Esophagus squamous epithelium (tissue), 5 donors: Measurements from ENCODE around the gene TBC1D20. TPM values are rescaled to one million over a fixed set of nuclear protein-coding genes. Genes with fewer than 3 reads are reported as not detected.
"Not testable (repeated sequence)": the region's sequence is repeated elsewhere in the genome, so short reads cannot be mapped to it uniquely, and the experiment has no call there.

Experiments used
- DNase-seq: peaks from one replicate; lab custom pipeline; 2025; lab: John Stamatoyannopoulos, UW
- H3K27ac ChIP-seq, 4 donors: fragments of 200-600 bp; sonication (generic); one replicate each; pipeline ENCODE4 v1.5.1; 2016 to 2019; ENCODE audit warnings: mild to moderate bottlenecking in 1 of 4
- H3K27me3 ChIP-seq, 4 donors: fragments of 200-600 bp; sonication (generic); 1 replicate in 3 of 4; 2 replicates in 1 of 4; pipeline versions ENCODE4 v1.5.1 to v1.6.0; 2017 to 2021; ENCODE audit warnings: antibody characterized with exemption in 1 of 4
- H3K36me3 ChIP-seq, 3 donors: fragments of 200-600 bp; sonication (generic); one replicate each; pipeline ENCODE4 v1.5.1; 2016 to 2019
- H3K4me1 ChIP-seq, 3 donors: fragments of 200-600 bp; sonication (generic); one replicate each; pipeline ENCODE4 v1.5.1; 2017 to 2019
- H3K4me3 ChIP-seq, 4 donors: fragments of 200-600 bp; sonication (generic); 1 replicate in 3 of 4; 2 replicates in 1 of 4; pipeline ENCODE4 v1.5.1; 2016 to 2019; ENCODE audit warnings: mild to moderate bottlenecking in 2 of 4, moderate library complexity in 1 of 4
- H3K9me3 ChIP-seq, 3 donors: fragments of 200-600 bp; sonication (generic); one replicate each; pipeline ENCODE4 v1.5.1; 2016 to 2019
- CTCF ChIP-seq, 6 experiments: fragments of 450-650 bp in 4 of 6; fragments of 200-600 bp in 2 of 6; sonication (generic) in 2 of 6; IDR thresholded peaks; one replicate each; pipeline ENCODE4 v1.5.1; 2016 to 2019; ENCODE audit warnings: antibody characterized with exemption in 6 of 6, mild to moderate bottlenecking in 4 of 6, moderate library complexity in 4 of 6
- POLR2A ChIP-seq, 4 donors: fragments of 450-650 bp; IDR thresholded peaks; one replicate each; pipeline ENCODE4 v1.6.1; 2017; ENCODE audit warnings: antibody characterized with exemption in 4 of 4, mild to moderate bottlenecking in 4 of 4, moderate library complexity in 3 of 4
- WGBS, 2 donors: methylation state at CpG; one replicate each; pipeline ENCODE4 v1.1.5; 2018; 5-methylcytosine and 5-hydroxymethylcytosine counted together
- intact Hi-C: fragments of 100-400 bp; cut with DNase I; formaldehyde crosslinking; loops from one replicate; pipeline ENCODE4 v1.15.0; 2022
- total RNA-seq, 4 donors: library from RNA; depleted of rRNA; stranded (reverse); fragments of >200 nt; gene quantifications; one replicate each; pipeline ENCODE4 v1.1.0, GENCODE V29; 2016
- donor health status: DM: yes; HTN: yes; CAD: no.

TBC1D20 gene
- total RNA-seq, 4 donors from 2014 or later, result 18.1 to 33.2 (median 26.0) TPM

- Histone ChIP-seq H3K27me3 (no peaks in the 10 kb centered on the region), H3K9me3 (no peaks in the 10 kb centered on the region), H3K4me1 (no peaks in the 10 kb centered on the region), H3K27ac (no peak overlapping the region), H3K36me3 (peaks cover 0 to 54% (median 9%) of the 10 kb centered on the region in 3 donors), H3K4me3 (no peak overlapping the region)
- TF ChIP-seq CTCF (IDR thresholded peaks at IDR 0.05), result no peak
- TF ChIP-seq POLR2A (IDR thresholded peaks at IDR 0.05), result no peak
- intact Hi-C loops, result no loop called here
- WGBS, 2 donors, result 74 to 91% methylated on average over 4 of the region's 6 CpGs
- no peak for DNase-seq
Measured at GRCh38 chr20:397432-398237, 64.7 kb downstream of the TBC1D20 start.

GRCh38 chr20:396619-397431 lies 65.5 kb downstream of the TBC1D20 start:
- H3K9me3 ChIP-seq, result no peaks in the 10 kb centered on the region
- DNase-seq, result no peak
- H3K27ac ChIP-seq, result no peak overlapping the region
- 89% methylated on average over 2 to 3 of the region's 4 CpGs for WGBS, 2 donors
- peaks cover 0 to 63% (median 9%) of the 10 kb centered on the region in 3 donors for H3K36me3 ChIP-seq
- no peak overlapping the region for H3K4me3 ChIP-seq
- H3K4me1 ChIP-seq, result no peaks in the 10 kb centered on the region
- no peaks in the 10 kb centered on the region for H3K27me3 ChIP-seq
- TF ChIP-seq POLR2A (IDR thresholded peaks at IDR 0.05) (no peak), CTCF (IDR thresholded peaks at IDR 0.05) (no peak)
- intact Hi-C loops, result no loop called here

GRCh38 chr20:396252-396618 lies 66.1 kb downstream of the TBC1D20 start:
- no peak overlapping the region for H3K4me3 ChIP-seq
- H3K9me3 ChIP-seq, result no peaks in the 10 kb centered on the region
- H3K36me3 ChIP-seq, result peaks cover 0 to 68% (median 9%) of the 10 kb centered on the region in 3 donors
- no peak overlapping the region for H3K27ac ChIP-seq
- 80 to 100% methylated on average over 1 to 4 of the region's 24 CpGs for WGBS, 2 donors
- intact Hi-C loops, result no loop called here
- no peak for TF ChIP-seq CTCF (IDR thresholded peaks at IDR 0.05)
- TF ChIP-seq POLR2A (IDR thresholded peaks at IDR 0.05), result no peak
- no peak for DNase-seq
- H3K27me3 ChIP-seq, result no peaks in the 10 kb centered on the region
- H3K4me1 ChIP-seq, result no peaks in the 10 kb centered on the region

- H3K27me3 ChIP-seq, H3K4me1 ChIP-seq, H3K4me3 ChIP-seq, intact Hi-C loops, H3K27ac ChIP-seq, H3K9me3 ChIP-seq, DNase-seq: not testable (repeated sequence)
- peaks cover 4 to 98% (median 14%) of the 10 kb centered on the region in 3 donors for H3K36me3 ChIP-seq
- 87 to 100% methylated on average over 2 of the region's 2 CpGs for WGBS, 2 donors
Measured at GRCh38 chr20:393296-393695, 69.0 kb downstream of the TBC1D20 start.

- H3K4me3 ChIP-seq, result no peak overlapping the region
- WGBS, 2 donors, result 86 to 94% methylated on average over 10 of the region's 29 CpGs
- no peak for TF ChIP-seq POLR2A (IDR thresholded peaks at IDR 0.05)
- no peak for TF ChIP-seq CTCF (IDR thresholded peaks at IDR 0.05)
- intact Hi-C loops, result no loop called here
- H3K27me3 ChIP-seq, result no peaks in the 10 kb centered on the region
- H3K36me3 ChIP-seq, result peaks cover 7 to 91% (median 13%) of the 10 kb centered on the region in 3 donors
- H3K4me1 ChIP-seq, result no peaks in the 10 kb centered on the region
- H3K9me3 ChIP-seq, result no peaks in the 10 kb centered on the region
- DNase-seq, result no peak
- no peak overlapping the region for H3K27ac ChIP-seq
Measured at GRCh38 chr20:391041-391711, 71.2 kb downstream of the TBC1D20 start.
